Measurements from ENCODE around the gene PCGF1. TPM values are rescaled to one million over a fixed set of nuclear protein-coding genes. Genes with fewer than 3 reads are reported as not detected.

Gene PCGF1
- total and polyA plus RNA-seq, 2 of the 4 experiments (the other 2 are of a cell fraction), result 23.4 to 31.4 TPM

DNA sequence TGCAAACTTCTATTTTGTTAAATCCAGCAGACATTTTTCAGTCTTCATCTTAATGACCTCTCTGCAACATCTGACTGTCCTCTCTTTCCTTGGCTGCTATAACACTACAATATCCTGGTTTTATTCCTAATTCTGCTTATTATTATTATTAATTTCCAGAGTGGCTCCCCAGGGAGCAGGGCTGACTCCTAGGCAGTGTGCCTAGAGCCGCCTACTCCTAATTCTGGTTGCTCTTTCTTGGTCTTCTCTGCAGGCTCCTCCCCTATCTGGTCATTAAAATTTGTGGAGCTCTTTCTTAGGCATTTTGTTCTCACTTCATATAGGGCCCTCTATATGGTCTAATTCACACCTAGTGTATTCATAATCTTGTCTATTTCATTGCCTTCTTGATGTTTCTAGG is 35.5 kb upstream of the PCGF1 start:
- no peak overlapping the region for H3K9ac ChIP-seq (ENCODE audit: low read depth, low read length)

More for the DNA sequence above, 35.5 kb upstream of the PCGF1 start:
- Histone ChIP-seq H3K27me3 (ENCODE audit: control insufficient read depth, insufficient read depth, low read length) (no peaks in the 10 kb centered on the region), H3K4ac (ENCODE audit: low read depth, low read length) (no peak overlapping the region), H2BK15ac (ENCODE audit: low read depth, low read length) (no peak overlapping the region), H2AK5ac (ENCODE audit: low read depth, low read length) (no peak overlapping the region), H2BK5ac (ENCODE audit: low read depth, low read length, poor library complexity, severe bottlenecking) (no peak overlapping the region), H4K91ac (ENCODE audit: insufficient read depth, low read depth, low read length) (no peak overlapping the region), H3K4me3 (ENCODE audit: insufficient read depth, low read depth, low read length) (no peak overlapping the region), H3K9me1 (ENCODE audit: insufficient read depth, low read length) (no peaks in the 10 kb centered on the region), H4K8ac (ENCODE audit: low read depth in 2 of 2, low read length in 2 of 2) (no peak overlapping the region), H4K5ac (ENCODE audit: low read depth, low read length) (no peak overlapping the region), H2AK9ac (replicated peaks; ENCODE audit: low read depth, low read length, poor library complexity) (no peak overlapping the region), H2BK120ac (ENCODE audit: low read depth, low read length) (no peak overlapping the region), H3K79me1 (ENCODE audit: low read depth in 1 of 2, low read length in 2 of 2) (0 out of 4 replicates have a peak, but pooled peaks cover 0 to 1% of the 10 kb centered on the region in 2 experiments), H3K14ac (replicated peaks; ENCODE audit: low read depth, low read length) (no peak overlapping the region), H2AFZ (replicated peaks; ENCODE audit: low read length, poor library complexity) (no peak overlapping the region), H3K18ac (ENCODE audit: low read depth, low read length) (no peak overlapping the region), H2BK20ac (ENCODE audit: low read depth, low read length) (no peak overlapping the region), H3K23ac (ENCODE audit: low read depth, low read length) (no peak overlapping the region), H4K20me1 (ENCODE audit: insufficient read depth, low read length) (no peaks in the 10 kb centered on the region), H3K4me1 (ENCODE audit: control insufficient read depth, insufficient read depth, low read length) (no peaks in the 10 kb centered on the region), H3K56ac (ENCODE audit: extremely low read depth, insufficient read depth, low read length) (no peak overlapping the region), H3K27ac (ENCODE audit: insufficient read depth, low read length) (no peak overlapping the region), H3K36me3 (ENCODE audit: control insufficient read depth, insufficient read depth, low read length) (peaks cover 6% of the 10 kb centered on the region; the same call in 1 of the 2 replicates), H3K9me3 (ENCODE audit: control insufficient read depth, insufficient read depth, low read length) (no peaks in the 10 kb centered on the region), H3K4me2 (ENCODE audit: low read depth, low read length) (no peak overlapping the region)
- ATAC-seq (ENCODE audit: low read depth) (no peak), DNase-seq (no peak)
- no TSS peak for BruUV-seq (replicated peaks)
- in situ Hi-C loops (cut with MboI; ENCODE audit: low sequenced_read_pairs), result no loop called here
- no peak for TF ChIP-seq MAZ (IDR thresholded peaks at IDR 0.05; ENCODE audit: borderline replicate concordance, low read depth, low read length)
- TF ChIP-seq, protein P1, sequence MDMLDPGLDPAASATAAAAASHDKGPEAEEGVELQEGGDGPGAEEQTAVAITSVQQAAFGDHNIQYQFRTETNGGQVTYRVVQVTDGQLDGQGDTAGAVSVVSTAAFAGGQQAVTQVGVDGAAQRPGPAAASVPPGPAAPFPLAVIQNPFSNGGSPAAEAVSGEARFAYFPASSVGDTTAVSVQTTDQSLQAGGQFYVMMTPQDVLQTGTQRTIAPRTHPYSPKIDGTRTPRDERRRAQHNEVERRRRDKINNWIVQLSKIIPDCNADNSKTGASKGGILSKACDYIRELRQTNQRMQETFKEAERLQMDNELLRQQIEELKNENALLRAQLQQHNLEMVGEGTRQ (IDR thresholded peaks at IDR 0.05; ENCODE audit: low read depth, low read length), result no peak
- TF ChIP-seq SMC3 (IDR thresholded peaks at IDR 0.05; ENCODE audit: low read depth, low read length), result no peak
- TF ChIP-seq MAFK (IDR thresholded peaks at IDR 0.05; ENCODE audit: low read depth, low read length), result no peak
- TF ChIP-seq, protein P2, sequence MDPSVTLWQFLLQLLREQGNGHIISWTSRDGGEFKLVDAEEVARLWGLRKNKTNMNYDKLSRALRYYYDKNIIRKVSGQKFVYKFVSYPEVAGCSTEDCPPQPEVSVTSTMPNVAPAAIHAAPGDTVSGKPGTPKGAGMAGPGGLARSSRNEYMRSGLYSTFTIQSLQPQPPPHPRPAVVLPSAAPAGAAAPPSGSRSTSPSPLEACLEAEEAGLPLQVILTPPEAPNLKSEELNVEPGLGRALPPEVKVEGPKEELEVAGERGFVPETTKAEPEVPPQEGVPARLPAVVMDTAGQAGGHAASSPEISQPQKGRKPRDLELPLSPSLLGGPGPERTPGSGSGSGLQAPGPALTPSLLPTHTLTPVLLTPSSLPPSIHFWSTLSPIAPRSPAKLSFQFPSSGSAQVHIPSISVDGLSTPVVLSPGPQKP (IDR thresholded peaks at IDR 0.05; ENCODE audit: borderline replicate concordance, low read depth, low read length), result no peak
- TF ChIP-seq FOS (IDR thresholded peaks at IDR 0.05; ENCODE audit: low read depth, low read length), result no peak
- no peak for TF ChIP-seq POLR2A (IDR thresholded peaks at IDR 0.05; ENCODE audit: low read depth, low read length)
- TF ChIP-seq BHLHE40 (IDR thresholded peaks at IDR 0.05; ENCODE audit: low read depth, low read length), result no peak
- TF ChIP-seq, protein P3, sequence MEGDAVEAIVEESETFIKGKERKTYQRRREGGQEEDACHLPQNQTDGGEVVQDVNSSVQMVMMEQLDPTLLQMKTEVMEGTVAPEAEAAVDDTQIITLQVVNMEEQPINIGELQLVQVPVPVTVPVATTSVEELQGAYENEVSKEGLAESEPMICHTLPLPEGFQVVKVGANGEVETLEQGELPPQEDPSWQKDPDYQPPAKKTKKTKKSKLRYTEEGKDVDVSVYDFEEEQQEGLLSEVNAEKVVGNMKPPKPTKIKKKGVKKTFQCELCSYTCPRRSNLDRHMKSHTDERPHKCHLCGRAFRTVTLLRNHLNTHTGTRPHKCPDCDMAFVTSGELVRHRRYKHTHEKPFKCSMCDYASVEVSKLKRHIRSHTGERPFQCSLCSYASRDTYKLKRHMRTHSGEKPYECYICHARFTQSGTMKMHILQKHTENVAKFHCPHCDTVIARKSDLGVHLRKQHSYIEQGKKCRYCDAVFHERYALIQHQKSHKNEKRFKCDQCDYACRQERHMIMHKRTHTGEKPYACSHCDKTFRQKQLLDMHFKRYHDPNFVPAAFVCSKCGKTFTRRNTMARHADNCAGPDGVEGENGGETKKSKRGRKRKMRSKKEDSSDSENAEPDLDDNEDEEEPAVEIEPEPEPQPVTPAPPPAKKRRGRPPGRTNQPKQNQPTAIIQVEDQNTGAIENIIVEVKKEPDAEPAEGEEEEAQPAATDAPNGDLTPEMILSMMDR (conservative IDR thresholded peaks at IDR 0.05; ENCODE audit: low read depth, low read length), result no peak
- TF ChIP-seq CHD1 (IDR thresholded peaks at IDR 0.05; ENCODE audit: low read depth, low read length), result no peak
- no peak for TF ChIP-seq NFE2L2 (IDR thresholded peaks at IDR 0.05; ENCODE audit: low read depth, low read length)
- TF ChIP-seq RCOR1 (IDR thresholded peaks at IDR 0.05; ENCODE audit: insufficient replicate concordance, low read length), result no peak
- no peak for TF ChIP-seq RFX5 (IDR thresholded peaks at IDR 0.05; ENCODE audit: low read depth, low read length)
- TF ChIP-seq MXI1 (IDR thresholded peaks at IDR 0.05; ENCODE audit: borderline replicate concordance, low read depth, low read length), result no peak
- no peak for TF ChIP-seq RAD21 (IDR thresholded peaks at IDR 0.05; ENCODE audit: low read length)
- no peak for TF ChIP-seq CEBPB (IDR thresholded peaks at IDR 0.05; ENCODE audit: low read depth, low read length)
- ChIA-PET CTCF (interaction anchor here (0.7 kb wide), 1 partner anchor 211 kb away, joined by 3 read pairs; no protein-coding TSS in a partner anchor), POLR2A (ENCODE audit: unreplicated experiment) (no interaction called here)
- intact Hi-C loops (cut with micrococcal nuclease), result no loop called here
- dilution Hi-C loops (cut with HindIII; ENCODE audit: low sequenced_read_pairs, unreplicated experiment), result no loop called here
- no CpG with 5 or more reads among the region's 1 CpG for WGBS, 2 experiments (ENCODE audit: extremely low coverage in 2 of 2, insufficient read length in 1 of 2)
